ENCODE measurements around the gene JPH2. TPM values are rescaled to one million over a fixed set of nuclear protein-coding genes. Genes with fewer than 3 reads are reported as not detected.

Gene JPH2
- total RNA-seq, 1 experiment from 2014 or later = 0.17 TPM

DNA sequence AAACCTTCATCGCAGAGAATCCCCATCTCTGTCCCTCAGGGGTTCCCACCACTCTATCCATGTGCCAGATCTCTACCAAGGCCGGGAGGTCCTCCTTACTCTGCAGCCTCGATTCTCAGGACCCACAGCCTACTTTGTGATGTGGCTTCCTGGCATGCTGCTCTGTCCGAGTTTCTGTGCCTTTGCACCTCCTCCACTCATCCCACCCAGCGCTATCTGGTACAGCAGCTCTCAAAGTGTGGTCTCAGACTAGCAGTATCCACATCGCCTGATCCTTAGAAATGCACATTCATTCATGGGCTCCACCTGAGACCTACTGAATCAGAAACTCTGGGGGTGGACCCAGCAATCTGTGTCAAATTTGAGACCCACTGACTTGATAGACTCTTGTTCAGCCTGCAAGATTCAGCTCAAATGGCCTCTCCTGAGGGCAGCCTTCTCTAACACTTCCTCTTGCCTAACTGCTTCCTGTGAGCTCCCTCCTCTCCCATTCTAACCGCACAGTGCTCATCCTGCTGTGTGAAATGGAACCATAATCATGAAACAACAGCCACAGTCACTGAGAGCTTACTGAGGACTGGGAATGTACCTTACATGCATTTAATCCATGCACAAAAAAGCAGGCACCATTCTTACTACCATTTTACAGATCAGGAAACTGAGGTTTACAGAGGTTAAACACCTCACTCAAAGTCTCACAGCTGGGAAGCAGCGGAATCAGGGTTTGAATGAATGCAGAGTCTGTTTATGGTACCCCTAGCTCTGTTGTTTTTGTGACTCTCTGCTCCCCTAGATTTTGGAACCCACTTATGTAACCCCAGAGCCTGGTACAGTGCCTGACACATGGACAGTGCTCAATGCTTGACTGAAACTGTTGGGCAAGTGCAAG lies 69.4 kb downstream of the JPH2 start:
- H2AFZ ChIP-seq (ENCODE audit: low read depth, low read length, poor library complexity, severe bottlenecking) = no peak overlapping the region
- RAD21 ChIA-PET (ENCODE audit: low non-redundant PET in 1 of 2, low total read pairs in 2 of 2, uncharacterized antibody in 2 of 2, unreplicated experiment in 2 of 2) = interaction anchor here (0.7 to 1.9 kb wide), 5 partner anchors 70 to 578 kb away, joined by 3 to 24 read pairs (median 6); partner anchors contain the start of gene JPH2 (in 1 of the 2)
- no peak overlapping the region for H3K4me3 ChIP-seq (replicated peaks in 1 of 2; ENCODE audit: low read depth in 1 of 2, low read length in 2 of 2)
- H3K27me3 ChIP-seq (ENCODE audit: insufficient read depth, low read length) = no peaks in the 10 kb centered on the region
- no peaks in the 10 kb centered on the region for H3K9me2 ChIP-seq (ENCODE audit: insufficient read depth)
- POLR2A ChIA-PET = interaction anchor here (0.7 to 1.3 kb wide), 4 partner anchors 70 to 73 kb away, joined by 3 to 7 read pairs (median 4); no protein-coding TSS in a partner anchor
- no peak overlapping the region for H3K9ac ChIP-seq (ENCODE audit: low read length)
- H3K4me1 ChIP-seq (ENCODE audit: control insufficient read depth in 1 of 2, insufficient read depth in 2 of 2, low read length in 2 of 2) = peaks cover 0 to 4% of the 10 kb centered on the region in 2 experiments; a peak in 1 of 4 replicates
- intact Hi-C loops (cut with micrococcal nuclease) = loop anchor here (2.0 to 5.0 kb wide), 3 partner anchors 193 to 345 kb away; partner anchors contain the start of gene FITM2
- no peak overlapping the region for H3K4me2 ChIP-seq (ENCODE audit: low read length)
- no peaks in the 10 kb centered on the region for H4K20me1 ChIP-seq (ENCODE audit: insufficient read depth)
- H3K36me3 ChIP-seq (ENCODE audit: control insufficient read depth in 1 of 2, insufficient read depth in 2 of 2, low read length in 2 of 2) = no peaks in the 10 kb centered on the region
- H3K9me3 ChIP-seq (ENCODE audit: control insufficient read depth in 1 of 2, insufficient read depth in 1 of 2, low read depth in 1 of 2, low read length in 2 of 2) = no peaks in the 10 kb centered on the region
- BruUV-seq (replicated peaks) = no TSS peak
- H3K27ac ChIP-seq (ENCODE audit: low read depth, low read length) = no peak overlapping the region
- DNase-seq (ENCODE audit: low read depth, low spot score) (no peak), ATAC-seq (no peak)
- CTCF ChIA-PET = interaction anchor here (0.9 to 6.2 kb wide), 22 partner anchors 7 to 603 kb away, joined by 3 to 197 read pairs (median 6); partner anchors contain the start of gene FITM2
- no peaks in the 10 kb centered on the region for H3K79me2 ChIP-seq (ENCODE audit: insufficient read depth, low read length)
- TF ChIP-seq CEBPB (IDR thresholded peaks at IDR 0.05; ENCODE audit: low read depth) (no peak), ZNF274 (IDR thresholded peaks at IDR 0.05; ENCODE audit: low read depth, low read length) (no peak), RAD21 (IDR thresholded peaks at IDR 0.05; ENCODE audit: low read depth) (no peak), POLR2AphosphoS5 (IDR thresholded peaks at IDR 0.05; ENCODE audit: low read depth, low read length) (no peak), EZH2 (IDR thresholded peaks at IDR 0.05) (no peak), EZH2phosphoT487 (IDR thresholded peaks at IDR 0.05; ENCODE audit: borderline replicate concordance) (no peak)
